ENCODE data around the gene UBE2G2. TPM values are rescaled to one million over a fixed set of nuclear protein-coding genes. Genes with fewer than 3 reads are reported as not detected.

Gene UBE2G2
- total and polyA plus RNA-seq, 2 experiments from 2014 or later, result 55.2 to 61.6 TPM

- Histone ChIP-seq H3K9me3 (ENCODE audit: low read depth) (no peaks in the 10 kb centered on the region), H4K20me1 (ENCODE audit: insufficient read depth, poor library complexity, severe bottlenecking) (no peaks in the 10 kb centered on the region), H3K36me3 (replicated peaks; ENCODE audit: insufficient read depth, low read depth) (no peaks in the 10 kb centered on the region), H3K79me2 (no peaks in the 10 kb centered on the region), H3K27me3 (no peaks in the 10 kb centered on the region), H3K4me2 (no peak overlapping the region), H3K4me3 (no peak overlapping the region), H2AFZ (no peak overlapping the region), H3K27ac (no peak overlapping the region), H3K9me2 (replicated peaks; ENCODE audit: insufficient read depth) (no peaks in the 10 kb centered on the region), H3K4me1 (ENCODE audit: insufficient read depth) (peaks cover 7% of the 10 kb centered on the region)
- WGBS (ENCODE audit: low lambda C conversion rate, missing lambda C conversion rate), result 93% methylated on average over 26 of the region's 34 CpGs
- no peak for DNase-seq (ENCODE audit: low spot score)
- no peak for TF ChIP-seq EZH2 (IDR thresholded peaks at IDR 0.05; ENCODE audit: borderline replicate concordance)
- TF ChIP-seq CTCF (IDR thresholded peaks at IDR 0.05; ENCODE audit: poor library complexity), result no peak
- TF ChIP-seq EZH2phosphoT487 (IDR thresholded peaks at IDR 0.05; ENCODE audit: low read depth, severe bottlenecking, unreplicated experiment), result no peak
Observed at GRCh38 chr21:44751799-44752636, 49.6 kb downstream of the UBE2G2 start.

- H3K9me2 ChIP-seq (replicated peaks; ENCODE audit: insufficient read depth), result no peaks in the 10 kb centered on the region
- no peaks in the 10 kb centered on the region for H3K79me2 ChIP-seq
- no peaks in the 10 kb centered on the region for H3K9me3 ChIP-seq (ENCODE audit: low read depth)
- peaks cover 7% of the 10 kb centered on the region for H3K4me1 ChIP-seq (ENCODE audit: insufficient read depth)
- H2AFZ ChIP-seq, result no peak overlapping the region
- 92% methylated on average over 22 of the region's 24 CpGs for WGBS (ENCODE audit: low lambda C conversion rate, missing lambda C conversion rate)
- no peak for DNase-seq (ENCODE audit: low spot score)
- H4K20me1 ChIP-seq (ENCODE audit: insufficient read depth, poor library complexity, severe bottlenecking), result no peaks in the 10 kb centered on the region
- no peak overlapping the region for H3K4me2 ChIP-seq
- no peak overlapping the region for H3K27ac ChIP-seq
- H3K36me3 ChIP-seq (replicated peaks; ENCODE audit: insufficient read depth, low read depth), result no peaks in the 10 kb centered on the region
- TF ChIP-seq EZH2phosphoT487 (IDR thresholded peaks at IDR 0.05; ENCODE audit: low read depth, severe bottlenecking, unreplicated experiment) (no peak), EZH2 (IDR thresholded peaks at IDR 0.05; ENCODE audit: borderline replicate concordance) (no peak), CTCF (IDR thresholded peaks at IDR 0.05; ENCODE audit: poor library complexity) (no peak)
- no peaks in the 10 kb centered on the region for H3K27me3 ChIP-seq
- no peak overlapping the region for H3K4me3 ChIP-seq
Observed at GRCh38 chr21:44751186-44751798, 50.3 kb downstream of the UBE2G2 start.

GRCh38 chr21:44750675-44751025 is 51.0 kb downstream of the UBE2G2 start:
- H2AFZ ChIP-seq, result no peak overlapping the region
- 76% methylated on average over 12 of the region's 12 CpGs for WGBS (ENCODE audit: low lambda C conversion rate, missing lambda C conversion rate)
- no peaks in the 10 kb centered on the region for H3K9me2 ChIP-seq (replicated peaks; ENCODE audit: insufficient read depth)
- H3K27me3 ChIP-seq, result no peaks in the 10 kb centered on the region
- no peaks in the 10 kb centered on the region for H3K79me2 ChIP-seq
- no peaks in the 10 kb centered on the region for H3K36me3 ChIP-seq (replicated peaks; ENCODE audit: insufficient read depth, low read depth)
- H3K4me1 ChIP-seq (ENCODE audit: insufficient read depth), result peaks cover 7% of the 10 kb centered on the region
- no peaks in the 10 kb centered on the region for H4K20me1 ChIP-seq (ENCODE audit: insufficient read depth, poor library complexity, severe bottlenecking)
- no peak overlapping the region for H3K4me3 ChIP-seq
- no peak for TF ChIP-seq CTCF (IDR thresholded peaks at IDR 0.05; ENCODE audit: poor library complexity)
- no peak for TF ChIP-seq EZH2phosphoT487 (IDR thresholded peaks at IDR 0.05; ENCODE audit: low read depth, severe bottlenecking, unreplicated experiment)
- TF ChIP-seq EZH2 (IDR thresholded peaks at IDR 0.05; ENCODE audit: borderline replicate concordance), result no peak
- no peak overlapping the region for H3K27ac ChIP-seq
- no peak for DNase-seq (ENCODE audit: low spot score)
- H3K4me2 ChIP-seq, result no peak overlapping the region
- H3K9me3 ChIP-seq (ENCODE audit: low read depth), result no peaks in the 10 kb centered on the region
